ENCODE data around the gene VTCN1. TPM values are rescaled to one million over a fixed set of nuclear protein-coding genes. Genes with fewer than 3 reads are reported as not detected.

The VTCN1 gene
- total RNA-seq, 1 experiment from 2014 or later, result 0.17 TPM

DNA sequence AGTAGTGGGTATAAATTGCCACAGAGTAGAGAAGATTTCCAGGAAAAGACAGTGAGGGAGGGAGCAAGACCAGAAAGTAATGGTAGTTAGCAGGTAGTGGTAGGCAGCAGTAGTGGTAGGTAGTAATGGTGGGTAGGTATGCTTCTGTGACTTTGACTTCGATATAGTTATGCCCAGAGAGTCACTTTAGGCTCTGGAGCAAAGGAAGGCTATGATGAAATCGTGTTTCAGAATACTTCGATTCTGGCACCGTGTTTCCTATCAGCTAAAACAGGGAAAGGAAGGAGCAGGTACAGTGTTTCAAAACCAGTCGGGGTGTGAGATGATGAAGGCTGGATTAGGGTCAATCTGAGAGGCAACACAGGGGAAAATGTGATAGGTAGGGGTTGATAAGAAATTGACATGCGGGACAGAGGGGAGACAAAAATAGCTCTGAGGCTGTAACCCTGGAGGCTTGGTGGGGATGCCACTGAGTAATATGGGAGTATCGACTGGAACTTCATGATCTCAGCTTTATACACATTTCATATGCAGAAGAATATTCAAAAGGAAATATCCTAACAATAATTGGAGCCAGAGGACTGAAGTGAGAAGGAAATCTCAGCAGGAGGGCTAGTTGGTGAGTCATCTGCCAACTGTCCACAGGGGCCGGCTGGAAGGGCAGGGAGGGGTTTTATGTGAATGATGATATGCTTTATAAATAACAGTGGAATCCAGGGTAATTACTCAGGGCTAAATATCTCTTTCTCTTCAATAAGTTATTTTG is 64.0 kb downstream of the VTCN1 start:
- DNase-seq (ENCODE audit: low read depth, low spot score) (peak; percentile 48), ATAC-seq (peak; percentile 86)
- ChIA-PET CTCF (interaction anchor here (1.3 kb wide), 1 partner anchor 138 kb away, joined by 3 read pairs; no protein-coding TSS in a partner anchor), RAD21 (ENCODE audit: low non-redundant PET in 1 of 2, low total read pairs in 2 of 2, uncharacterized antibody in 2 of 2, unreplicated experiment in 2 of 2) (interaction anchor here in 1 of 2 experiments (0.6 kb wide), 1 partner anchor 87 kb away, joined by 3 read pairs; no protein-coding TSS in a partner anchor), POLR2A (no interaction called here)
- Histone ChIP-seq H3K79me2 (ENCODE audit: insufficient read depth, low read length) (no peaks in the 10 kb centered on the region), H4K20me1 (ENCODE audit: insufficient read depth) (no peaks in the 10 kb centered on the region), H3K27me3 (ENCODE audit: insufficient read depth, low read length) (no peaks in the 10 kb centered on the region), H3K27ac (ENCODE audit: low read depth, low read length) (no peak overlapping the region), H2AFZ (ENCODE audit: low read depth, low read length, poor library complexity, severe bottlenecking) (no peak overlapping the region), H3K9me2 (ENCODE audit: insufficient read depth) (0 out of 2 replicates have a peak, but pooled peaks cover 3% of the 10 kb centered on the region), H3K9me3 (ENCODE audit: control insufficient read depth in 1 of 2, insufficient read depth in 1 of 2, low read depth in 1 of 2, low read length in 2 of 2) (peaks cover 2 to 5% of the 10 kb centered on the region in 2 experiments; a peak in 1 of 4 replicates), H3K36me3 (ENCODE audit: control insufficient read depth in 1 of 2, insufficient read depth in 2 of 2, low read length in 2 of 2) (no peaks in the 10 kb centered on the region), H3K4me1 (ENCODE audit: control insufficient read depth in 1 of 2, insufficient read depth in 2 of 2, low read length in 2 of 2) (peaks cover 16 to 17% of the 10 kb centered on the region in 2 experiments), H3K4me3 (replicated peaks in 1 of 2; ENCODE audit: low read depth in 1 of 2, low read length in 2 of 2) (0 out of 4 replicates have a peak overlapping the region, but pooled peaks of 1 of the 2 experiments have one; percentile 2), H3K9ac (ENCODE audit: low read length) (no peak overlapping the region), H3K4me2 (ENCODE audit: low read length) (peak overlapping the region; percentile 53)
- intact Hi-C loops (cut with micrococcal nuclease), result no loop called here
- no TSS peak for BruUV-seq (replicated peaks)
- TF ChIP-seq, protein P1, sequence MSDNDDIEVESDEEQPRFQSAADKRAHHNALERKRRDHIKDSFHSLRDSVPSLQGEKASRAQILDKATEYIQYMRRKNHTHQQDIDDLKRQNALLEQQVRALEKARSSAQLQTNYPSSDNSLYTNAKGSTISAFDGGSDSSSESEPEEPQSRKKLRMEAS (IDR thresholded peaks at IDR 0.05), result no peak
- peak; percentile 81 for TF ChIP-seq FOSL1 (IDR thresholded peaks at IDR 0.05; ENCODE audit: low read depth)
- TF ChIP-seq CBX3 (IDR thresholded peaks at IDR 0.05; ENCODE audit: low read depth), result peak; percentile 66; the same call in 1 of the 2 replicates
- TF ChIP-seq ZFX (IDR thresholded peaks at IDR 0.05), result no peak
- peak; percentile 48 for TF ChIP-seq SP1 (IDR thresholded peaks at IDR 0.05; ENCODE audit: low read depth)
- TF ChIP-seq EZH2 (IDR thresholded peaks at IDR 0.05), result no peak
- TF ChIP-seq, protein P2, sequence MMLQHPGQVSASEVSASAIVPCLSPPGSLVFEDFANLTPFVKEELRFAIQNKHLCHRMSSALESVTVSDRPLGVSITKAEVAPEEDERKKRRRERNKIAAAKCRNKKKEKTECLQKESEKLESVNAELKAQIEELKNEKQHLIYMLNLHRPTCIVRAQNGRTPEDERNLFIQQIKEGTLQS (IDR thresholded peaks at IDR 0.05), result no peak
- no peak for TF ChIP-seq CTCF (IDR thresholded peaks at IDR 0.05 in 2 of 3, conservative IDR thresholded peaks at IDR 0.05 in 1 of 3; ENCODE audit: borderline replicate concordance in 1 of 3, insufficient read depth in 1 of 3, low read depth in 2 of 3, low read length in 2 of 3)
- TF ChIP-seq JUND (IDR thresholded peaks at IDR 0.05), result peak; percentile 75
- TF ChIP-seq RAD21 (IDR thresholded peaks at IDR 0.05; ENCODE audit: low read depth), result no peak
- TF ChIP-seq YY1 (IDR thresholded peaks at IDR 0.05; ENCODE audit: extremely low read depth, insufficient replicate concordance, low read depth, low read length), result no peak
- no peak for TF ChIP-seq SIN3A (IDR thresholded peaks at IDR 0.05; ENCODE audit: low read depth)
